Ascending aorta (tissue), 2 donors: Measurements from ENCODE around the gene BAD. TPM values are rescaled to one million over a fixed set of nuclear protein-coding genes. Genes with fewer than 3 reads are reported as not detected.

Experiments
- DNase-seq, 2 donors: peaks; one replicate each; pipeline ENCODE4 v3.0.0-alpha.2; 2019; ENCODE audit warnings: low spot score in 2 of 2
- H3K27ac ChIP-seq, 2 donors: fragments of 200-600 bp; sonication (generic); one replicate each; pipeline ENCODE4 v1.5.1; 2016 to 2017; ENCODE audit warnings: mild to moderate bottlenecking in 1 of 2
- H3K27me3 ChIP-seq: fragments of 200-600 bp; sonication (generic); one replicate; pipeline ENCODE4 v1.5.1; 2017
- H3K36me3 ChIP-seq, 2 donors: fragments of 200-600 bp; sonication (generic); one replicate each; pipeline ENCODE4 v1.5.1; 2016
- H3K4me1 ChIP-seq, 2 donors: fragments of 200-600 bp; sonication (generic); one replicate each; pipeline ENCODE4 v1.5.1; 2016 to 2017; ENCODE audit warnings: mild to moderate bottlenecking in 1 of 2
- H3K4me3 ChIP-seq, 2 donors: fragments of 200-600 bp; sonication (generic); one replicate each; pipeline ENCODE4 v1.5.1; 2016 to 2017; ENCODE audit warnings: mild to moderate bottlenecking in 1 of 2
- H3K9me3 ChIP-seq, 2 donors: fragments of 200-600 bp; sonication (generic); one replicate each; pipeline ENCODE4 v1.5.1; 2016
- intact Hi-C: fragments of 100-400 bp; cut with DNase I; formaldehyde crosslinking; loops from one replicate; pipeline ENCODE4 v1.15.1; 2023
- total RNA-seq: library from RNA; depleted of rRNA; stranded (reverse); fragments of >200 nt; gene quantifications from one replicate; pipeline ENCODE4 v1.1.0, GENCODE V29; 2016
- TF ChIP-seq, protein P1 (sequence below), 3 experiments: fragments of 200-600 bp in 2 of 3; fragments of 450-650 bp in 1 of 3; sonication (generic) in 2 of 3; IDR thresholded peaks; one replicate each; pipeline ENCODE4 v1.5.1; 2016 to 2019; ENCODE audit warnings: antibody characterized with exemption in 3 of 3, mild to moderate bottlenecking in 1 of 3, moderate library complexity in 1 of 3

Gene BAD
- total RNA-seq, 1 donor from 2014 or later, result 175 TPM

DNA sequence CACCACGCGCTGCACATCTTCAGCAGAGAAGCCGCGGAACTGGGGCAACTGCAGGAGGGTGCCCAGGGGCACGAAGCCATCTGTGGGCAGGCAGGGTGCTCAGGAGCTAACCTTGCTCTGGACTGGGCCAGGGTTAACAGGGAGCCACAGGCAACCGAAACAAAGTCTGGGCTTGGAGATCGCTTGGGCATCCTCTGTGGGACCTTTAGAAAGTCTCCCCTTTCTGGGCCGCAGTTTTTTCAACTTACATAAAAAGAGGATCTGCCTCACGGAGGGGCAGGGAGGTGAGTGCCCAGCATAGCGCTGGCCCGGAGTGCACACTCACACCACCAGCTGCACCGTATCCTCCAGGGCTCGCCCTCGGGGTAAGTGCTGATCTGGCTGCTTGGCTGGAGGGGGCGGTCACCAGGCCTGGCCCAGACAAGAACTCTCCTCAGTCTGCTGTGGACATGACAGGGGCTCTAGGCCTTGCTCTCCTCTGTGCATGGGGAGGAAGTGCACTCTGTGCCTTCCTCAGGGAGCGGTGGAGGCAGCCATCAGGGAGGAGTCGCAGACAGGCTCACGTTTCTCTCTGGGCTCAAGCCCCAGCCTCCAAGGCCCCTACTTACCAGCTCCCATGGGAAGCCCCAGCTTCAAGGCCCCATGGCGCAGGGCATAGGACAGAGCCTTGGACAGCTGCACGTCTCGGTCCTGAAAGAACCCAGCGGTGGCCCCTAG, 59.4 kb downstream of the BAD start:
- Histone ChIP-seq H3K9me3 (no peaks in the 10 kb centered on the region), H3K27ac (peak overlapping the region; percentile 88 to 89), H3K36me3 (peaks cover 7 to 13% of the 10 kb centered on the region in 2 donors), H3K27me3 (no peaks in the 10 kb centered on the region), H3K4me3 (peak overlapping the region; percentile 61 to 77), H3K4me1 (peaks cover 7 to 32% of the 10 kb centered on the region in 2 donors)
- intact Hi-C loops, result loop anchor here (5.0 kb wide), 1 partner anchor 77 kb away; the partner anchor contains the start of gene CATSPERZ
- peak in 1 of 2 donors; percentile 63 for DNase-seq
- TF ChIP-seq, protein P1, sequence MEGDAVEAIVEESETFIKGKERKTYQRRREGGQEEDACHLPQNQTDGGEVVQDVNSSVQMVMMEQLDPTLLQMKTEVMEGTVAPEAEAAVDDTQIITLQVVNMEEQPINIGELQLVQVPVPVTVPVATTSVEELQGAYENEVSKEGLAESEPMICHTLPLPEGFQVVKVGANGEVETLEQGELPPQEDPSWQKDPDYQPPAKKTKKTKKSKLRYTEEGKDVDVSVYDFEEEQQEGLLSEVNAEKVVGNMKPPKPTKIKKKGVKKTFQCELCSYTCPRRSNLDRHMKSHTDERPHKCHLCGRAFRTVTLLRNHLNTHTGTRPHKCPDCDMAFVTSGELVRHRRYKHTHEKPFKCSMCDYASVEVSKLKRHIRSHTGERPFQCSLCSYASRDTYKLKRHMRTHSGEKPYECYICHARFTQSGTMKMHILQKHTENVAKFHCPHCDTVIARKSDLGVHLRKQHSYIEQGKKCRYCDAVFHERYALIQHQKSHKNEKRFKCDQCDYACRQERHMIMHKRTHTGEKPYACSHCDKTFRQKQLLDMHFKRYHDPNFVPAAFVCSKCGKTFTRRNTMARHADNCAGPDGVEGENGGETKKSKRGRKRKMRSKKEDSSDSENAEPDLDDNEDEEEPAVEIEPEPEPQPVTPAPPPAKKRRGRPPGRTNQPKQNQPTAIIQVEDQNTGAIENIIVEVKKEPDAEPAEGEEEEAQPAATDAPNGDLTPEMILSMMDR (IDR thresholded peaks at IDR 0.05), result no peak

DNA sequence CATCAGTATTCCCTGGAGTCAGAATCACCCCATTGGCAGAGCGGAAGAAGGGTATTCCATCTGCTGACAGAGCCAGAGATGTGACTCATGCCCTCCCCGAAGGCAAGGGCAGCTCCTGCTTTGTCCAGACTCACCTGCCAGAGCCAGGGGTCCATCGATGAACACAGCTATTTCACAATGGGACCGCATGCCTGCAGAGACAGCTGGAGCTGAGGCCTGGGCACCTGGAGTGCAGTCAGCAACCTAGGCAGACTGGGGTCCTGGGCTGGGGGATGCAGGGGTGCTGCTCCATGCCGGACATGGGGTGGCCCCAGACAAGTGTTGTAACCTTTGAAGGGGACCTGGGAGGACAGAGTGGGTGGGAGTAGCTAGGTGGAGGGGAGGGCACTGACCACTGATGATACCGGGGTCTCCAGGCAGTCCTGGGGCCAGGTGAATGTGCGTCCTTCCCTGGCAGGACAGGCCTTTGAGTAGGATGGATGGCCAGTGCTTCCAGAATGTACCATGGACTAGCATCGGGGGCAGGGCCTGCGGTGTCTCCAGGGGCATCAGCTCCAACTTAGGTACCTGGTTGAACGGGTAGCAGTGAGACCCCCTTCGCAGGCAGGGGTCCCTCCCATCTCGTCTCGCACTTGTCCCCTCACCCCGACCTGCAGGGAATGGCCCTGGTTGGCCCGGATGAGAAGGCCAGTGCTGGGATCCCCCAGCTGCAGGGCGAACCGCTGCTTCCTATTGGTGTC, 60.1 kb downstream of the BAD start:
- TF ChIP-seq, protein P1 (IDR thresholded peaks at IDR 0.05), result no peak
- H3K27me3 ChIP-seq, result no peaks in the 10 kb centered on the region
- intact Hi-C loops, result no loop called here
- H3K36me3 ChIP-seq, result peaks cover 7 to 13% of the 10 kb centered on the region in 2 donors
- peaks cover 7 to 25% of the 10 kb centered on the region in 2 donors for H3K4me1 ChIP-seq
- H3K27ac ChIP-seq, result peak overlapping the region in 1 of 2 donors; percentile 89
- no peak overlapping the region for H3K4me3 ChIP-seq
- no peaks in the 10 kb centered on the region for H3K9me3 ChIP-seq
- DNase-seq, result no peak

GRCh38 chr11:64223001-64223651, 61.3 kb downstream of the BAD start:
- Histone ChIP-seq H3K9me3 (no peaks in the 10 kb centered on the region), H3K4me3 (no peak overlapping the region), H3K4me1 (peaks cover 7 to 21% of the 10 kb centered on the region in 2 donors), H3K27me3 (no peaks in the 10 kb centered on the region), H3K36me3 (peaks cover 7 to 13% of the 10 kb centered on the region in 2 donors), H3K27ac (no peak overlapping the region)
- TF ChIP-seq, protein P1 (IDR thresholded peaks at IDR 0.05), result no peak
- no peak for DNase-seq
- intact Hi-C loops, result no loop called here

DNA sequence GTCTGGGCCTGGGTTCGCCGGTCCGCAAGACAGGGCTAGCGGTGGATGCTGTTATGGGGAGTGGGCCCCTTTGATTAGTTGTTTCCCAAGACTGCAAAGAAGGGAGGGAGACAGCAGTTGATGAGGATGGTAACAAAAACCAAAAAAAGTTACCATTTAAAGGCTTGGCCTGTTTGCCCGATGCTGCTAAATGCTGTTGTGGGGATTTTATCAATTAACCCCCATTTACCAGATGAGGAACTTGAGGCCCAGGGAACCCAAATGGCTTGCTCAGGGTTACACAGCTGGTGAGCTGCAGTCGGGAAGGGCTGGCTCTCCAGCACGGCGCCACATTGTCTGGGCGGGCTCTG, 61.8 kb downstream of the BAD start:
- TF ChIP-seq, protein P1 (IDR thresholded peaks at IDR 0.05), result no peak
- no peak overlapping the region for H3K4me3 ChIP-seq
- peaks cover 7 to 18% of the 10 kb centered on the region in 2 donors for H3K4me1 ChIP-seq
- H3K9me3 ChIP-seq, result no peaks in the 10 kb centered on the region
- H3K27ac ChIP-seq, result no peak overlapping the region
- DNase-seq, result no peak
- H3K27me3 ChIP-seq, result no peaks in the 10 kb centered on the region
- intact Hi-C loops, result no loop called here
- peaks cover 7 to 13% of the 10 kb centered on the region in 2 donors for H3K36me3 ChIP-seq

GRCh38 chr11:64220798-64221197, 63.7 kb downstream of the BAD start:
- Histone ChIP-seq H3K4me1 (peaks cover 7 to 8% of the 10 kb centered on the region in 2 donors), H3K36me3 (peaks cover 7 to 13% of the 10 kb centered on the region in 2 donors), H3K9me3 (no peaks in the 10 kb centered on the region), H3K27ac (no peak overlapping the region), H3K4me3 (no peak overlapping the region), H3K27me3 (no peaks in the 10 kb centered on the region)
- TF ChIP-seq, protein P1 (IDR thresholded peaks at IDR 0.05), result no peak
- no peak for DNase-seq
- intact Hi-C loops, result no loop called here
